ENCODE measurements around the gene TBCCD1.
"Not testable (repeated sequence)": the region's sequence is repeated elsewhere in the genome, so short reads cannot be mapped to it uniquely, and the experiment has no call there.

Gene TBCCD1

GRCh38 chr3:186596568-186597287 is 29.6 kb upstream of the TBCCD1 start:
- DNase-seq = peak; percentile 87

GRCh38 chr3:186594591-186595113 is 27.5 kb upstream of the TBCCD1 start:
- DNase-seq = no peak

GRCh38 chr3:186593862-186594261 is 26.7 kb upstream of the TBCCD1 start:
- DNase-seq = no peak

GRCh38 chr3:186592682-186593081 is 25.5 kb upstream of the TBCCD1 start:
- no peak for DNase-seq

GRCh38 chr3:186590580-186591295 is 23.6 kb upstream of the TBCCD1 start:
- no peak for DNase-seq

- DNase-seq = no peak
Observed at GRCh38 chr3:186589856-186590579, 22.9 kb upstream of the TBCCD1 start.

- DNase-seq = no peak
Observed at GRCh38 chr3:186589121-186589520, 22.0 kb upstream of the TBCCD1 start.

- DNase-seq = no peak
Observed at GRCh38 chr3:186588632-186589031, 21.5 kb upstream of the TBCCD1 start.

- DNase-seq = no peak
Observed at GRCh38 chr3:186587183-186587582, 20.0 kb upstream of the TBCCD1 start.

- DNase-seq = not testable (repeated sequence)
Observed at GRCh38 chr3:186586245-186586644, 19.1 kb upstream of the TBCCD1 start.

- no peak for DNase-seq
Observed at GRCh38 chr3:186583831-186584230, 16.7 kb upstream of the TBCCD1 start.

- no peak for DNase-seq
Observed at GRCh38 chr3:186582541-186582940, 15.4 kb upstream of the TBCCD1 start.

GRCh38 chr3:186580785-186581184 is 13.6 kb upstream of the TBCCD1 start:
- DNase-seq = no peak

- no peak for DNase-seq
Observed at GRCh38 chr3:186577521-186577920, 10.4 kb upstream of the TBCCD1 start.

- no peak for DNase-seq
Observed at GRCh38 chr3:186571644-186572013, 4.5 kb upstream of the TBCCD1 start.

- DNase-seq = no peak
Observed at GRCh38 chr3:186570941-186571643, 4.0 kb upstream of the TBCCD1 start.

GRCh38 chr3:186570096-186570940 is 3.2 kb upstream of the TBCCD1 start, which contains the start of gene DNAJB11:
TSS of gene DNAJB11 (plus strand) at chr3:186570720. CDS start at chr3:186570898, 178 bp downstream.
- DNase-seq = peak; percentile 100

GRCh38 chr3:186569779-186570095 is 2.6 kb upstream of the TBCCD1 start:
- DNase-seq = no peak

- DNase-seq = not testable (repeated sequence)
Observed at GRCh38 chr3:186569361-186569760, 2.2 kb upstream of the TBCCD1 start.

- no peak for DNase-seq
Observed at GRCh38 chr3:186566772-186567071, 417 bp downstream of the TBCCD1 start.

- DNase-seq = no peak
Observed at GRCh38 chr3:186564586-186564985, 2.6 kb downstream of the TBCCD1 start.

GRCh38 chr3:186552408-186553031 is 14.6 kb downstream of the TBCCD1 start:
- DNase-seq = no peak
